ENCODE data around the gene POLR1E.

Gene POLR1E

DNA sequence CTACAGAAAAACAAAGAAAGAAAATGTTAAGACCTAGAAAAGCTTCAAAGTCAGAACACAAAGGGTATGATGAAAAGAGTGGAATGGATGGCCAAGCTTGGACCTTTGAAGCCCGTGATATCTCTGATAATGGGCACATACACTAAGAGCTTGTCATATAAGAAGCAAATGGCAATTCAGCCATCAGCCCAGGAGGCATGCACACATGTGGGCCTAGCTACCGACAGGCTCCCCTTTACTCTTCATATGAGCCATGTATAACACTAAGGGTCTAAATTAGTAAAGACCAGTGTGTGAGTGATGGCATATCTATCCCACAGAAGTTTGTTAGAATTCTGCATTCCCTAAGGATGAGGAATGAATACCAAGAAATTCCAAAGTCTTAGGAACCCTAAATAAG is 43.2 kb upstream of the POLR1E start:
- no peak for DNase-seq (ENCODE audit: low read depth)
- H3K4me3 ChIP-seq (ENCODE audit: low read length): no peak overlapping the region
- TF ChIP-seq, protein P1, sequence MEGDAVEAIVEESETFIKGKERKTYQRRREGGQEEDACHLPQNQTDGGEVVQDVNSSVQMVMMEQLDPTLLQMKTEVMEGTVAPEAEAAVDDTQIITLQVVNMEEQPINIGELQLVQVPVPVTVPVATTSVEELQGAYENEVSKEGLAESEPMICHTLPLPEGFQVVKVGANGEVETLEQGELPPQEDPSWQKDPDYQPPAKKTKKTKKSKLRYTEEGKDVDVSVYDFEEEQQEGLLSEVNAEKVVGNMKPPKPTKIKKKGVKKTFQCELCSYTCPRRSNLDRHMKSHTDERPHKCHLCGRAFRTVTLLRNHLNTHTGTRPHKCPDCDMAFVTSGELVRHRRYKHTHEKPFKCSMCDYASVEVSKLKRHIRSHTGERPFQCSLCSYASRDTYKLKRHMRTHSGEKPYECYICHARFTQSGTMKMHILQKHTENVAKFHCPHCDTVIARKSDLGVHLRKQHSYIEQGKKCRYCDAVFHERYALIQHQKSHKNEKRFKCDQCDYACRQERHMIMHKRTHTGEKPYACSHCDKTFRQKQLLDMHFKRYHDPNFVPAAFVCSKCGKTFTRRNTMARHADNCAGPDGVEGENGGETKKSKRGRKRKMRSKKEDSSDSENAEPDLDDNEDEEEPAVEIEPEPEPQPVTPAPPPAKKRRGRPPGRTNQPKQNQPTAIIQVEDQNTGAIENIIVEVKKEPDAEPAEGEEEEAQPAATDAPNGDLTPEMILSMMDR (IDR thresholded peaks at IDR 0.05; ENCODE audit: insufficient read depth, low read depth, low read length, missing control alignments): no peak

GRCh38 chr9:37443566-37443965 is 42.2 kb upstream of the POLR1E start:
- no peak for DNase-seq (ENCODE audit: low read depth)
- TF ChIP-seq, protein P1 (IDR thresholded peaks at IDR 0.05; ENCODE audit: insufficient read depth, low read depth, low read length, missing control alignments): no peak
- H3K4me3 ChIP-seq (ENCODE audit: low read length): no peak overlapping the region

GRCh38 chr9:37444890-37445289 is 40.9 kb upstream of the POLR1E start:
- no peak for DNase-seq (ENCODE audit: low read depth)
- TF ChIP-seq, protein P1 (IDR thresholded peaks at IDR 0.05; ENCODE audit: insufficient read depth, low read depth, low read length, missing control alignments): no peak
- no peak overlapping the region for H3K4me3 ChIP-seq (ENCODE audit: low read length)

- no peak overlapping the region for H3K4me3 ChIP-seq (ENCODE audit: low read length)
- no peak for DNase-seq (ENCODE audit: low read depth)
- TF ChIP-seq, protein P1 (IDR thresholded peaks at IDR 0.05; ENCODE audit: insufficient read depth, low read depth, low read length, missing control alignments): no peak
These were observed 39.9 kb upstream of the POLR1E start for GRCh38 chr9:37445832-37446231.

DNA sequence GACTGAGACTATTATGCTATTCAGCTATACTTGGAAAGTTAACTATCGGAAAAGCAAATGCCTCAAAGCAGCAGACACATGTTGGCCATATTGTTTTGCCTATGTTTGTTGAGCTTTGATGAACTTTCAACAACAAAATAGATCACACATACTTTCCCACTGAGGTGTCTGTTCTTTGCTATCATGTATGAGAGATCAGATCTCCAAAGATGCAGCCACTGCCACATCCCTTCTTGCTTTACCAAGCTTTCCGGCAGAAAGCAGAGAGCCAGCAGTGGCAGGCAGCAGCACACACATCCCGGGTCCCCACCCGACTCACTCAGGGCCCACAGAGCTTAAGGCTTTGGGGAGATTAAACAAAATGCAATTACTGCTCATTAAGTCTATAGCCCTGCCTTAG is 39.3 kb upstream of the POLR1E start:
- TF ChIP-seq, protein P1 (IDR thresholded peaks at IDR 0.05; ENCODE audit: insufficient read depth, low read depth, low read length, missing control alignments): no peak
- no peak for DNase-seq (ENCODE audit: low read depth)

GRCh38 chr9:37447111-37447510 is 38.6 kb upstream of the POLR1E start:
- DNase-seq (ENCODE audit: low read depth): no peak
- no peak overlapping the region for H3K4me3 ChIP-seq (ENCODE audit: low read length)
- TF ChIP-seq, protein P1 (IDR thresholded peaks at IDR 0.05; ENCODE audit: insufficient read depth, low read depth, low read length, missing control alignments): no peak

More for the DNA sequence above, 39.3 kb upstream of the POLR1E start:
- no peak overlapping the region for H3K4me3 ChIP-seq (ENCODE audit: low read length)

DNA sequence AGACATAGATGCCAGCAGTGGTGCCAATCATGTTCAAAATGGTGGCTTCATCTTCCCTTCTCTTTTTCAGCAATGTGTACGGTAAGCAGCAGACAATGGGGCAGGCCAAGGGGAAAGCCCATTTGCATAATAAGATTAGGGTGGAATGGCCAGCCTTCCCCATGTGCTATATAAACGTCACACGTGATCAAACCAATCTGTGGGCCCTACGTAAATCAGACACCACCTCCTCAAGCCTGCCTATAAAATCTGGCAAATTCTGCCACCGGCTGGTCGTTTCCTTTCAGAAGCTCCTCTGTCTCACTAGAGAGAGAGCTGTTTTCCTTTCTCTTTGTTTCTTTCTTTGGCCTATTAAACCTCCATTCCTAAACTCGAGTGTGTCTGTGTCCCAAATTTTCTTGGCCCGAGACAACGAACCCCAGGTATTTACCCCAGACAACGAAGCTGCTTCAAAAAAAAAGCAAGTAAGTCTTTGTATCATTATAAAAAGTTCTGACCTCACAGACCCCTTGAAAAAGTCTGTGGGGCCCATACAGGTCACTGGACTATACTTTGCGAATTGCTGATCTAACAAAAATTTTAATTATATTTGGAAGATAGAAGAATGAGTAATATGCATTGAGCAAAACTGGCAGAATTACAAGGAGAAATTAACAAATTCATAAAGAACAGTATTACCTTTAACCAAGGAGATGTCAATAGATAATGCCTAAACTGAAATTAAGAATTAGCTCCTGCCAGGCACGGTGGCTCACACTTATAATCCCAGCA is 35.7 kb upstream of the POLR1E start:
- H3K4me3 ChIP-seq (ENCODE audit: low read length): no peak overlapping the region
- no peak for DNase-seq (ENCODE audit: low read depth)
- TF ChIP-seq, protein P1 (IDR thresholded peaks at IDR 0.05; ENCODE audit: insufficient read depth, low read depth, low read length, missing control alignments): no peak

Data from epithelial cell of esophagus (primary cell).